Neural cell (in vitro differentiated cells): ENCODE data around the gene LEP. TPM values are rescaled to one million over a fixed set of nuclear protein-coding genes. Genes with fewer than 3 reads are reported as not detected.

Source experiments
- H2AFZ ChIP-seq: fragments of 200-600, 300-800 bp; sonication (generic), shearing (Covaris generic); 2 replicates; pipeline ENCODE4 v1.6.0; 2014; ENCODE audit warnings: low read depth, mild to moderate bottlenecking, antibody characterized with exemption, low read length, moderate library complexity
- H3F3A ChIP-seq: fragments of 200-600 bp; shearing (Covaris generic); 2 replicates; pipeline ENCODE4 v1.6.1; 2016; ENCODE audit warnings: mild to moderate bottlenecking, moderate library complexity, mixed read lengths, antibody characterized with exemption, low read length; ENCODE audit not compliant: insufficient read depth, poor library complexity, severe bottlenecking
- H3K27ac ChIP-seq: fragments of 200-600, 300-800 bp; sonication (generic), shearing (Covaris generic); 2 replicates; pipeline ENCODE4 v1.5.1; 2014; ENCODE audit warnings: mild to moderate bottlenecking, low read length, moderate library complexity
- H3K27me3 ChIP-seq: fragments of 300-800, 200-600 bp; sonication (generic), shearing (Covaris generic); 2 replicates; pipeline ENCODE4 v1.6.0; 2014; ENCODE audit warnings: mild to moderate bottlenecking, low read depth, low read length, moderate library complexity; ENCODE audit not compliant: insufficient read depth
- H3K36me3 ChIP-seq: fragments of 300-800, 200-600 bp; sonication (generic), shearing (Covaris generic); 2 replicates; pipeline ENCODE4 v1.5.1; 2014; ENCODE audit warnings: mild to moderate bottlenecking, antibody characterized with exemption, low read length, moderate library complexity; ENCODE audit not compliant: insufficient read depth
- H3K4me2 ChIP-seq: fragments of 300-800, 200-600 bp; sonication (generic), shearing (Covaris generic); 2 replicates; pipeline ENCODE4 v1.6.0; 2014; ENCODE audit warnings: mild to moderate bottlenecking, low read length
- H3K4me3 ChIP-seq: fragments of 300-800, 200-600 bp; sonication (generic), shearing (Covaris generic); 2 replicates; pipeline ENCODE4 v1.5.1; 2014; ENCODE audit warnings: mild to moderate bottlenecking, low read length, moderate library complexity
- H3K79me2 ChIP-seq: fragments of 200-600 bp; shearing (Covaris generic); replicated peaks from 2 replicates; pipeline ENCODE4 v1.6.0; 2014; ENCODE audit warnings: mild to moderate bottlenecking, low read length, moderate library complexity; ENCODE audit not compliant: insufficient read depth
- H3K9ac ChIP-seq: fragments of 300-800, 200-600 bp; sonication (generic), shearing (Covaris generic); 2 replicates; pipeline ENCODE4 v1.6.1; 2016; ENCODE audit warnings: mild to moderate bottlenecking, low read length, mixed read lengths
- H3K9me2 ChIP-seq: fragments of 200-600 bp; shearing (Covaris generic); 2 replicates; pipeline ENCODE4 v1.6.1; 2016; ENCODE audit warnings: mild to moderate bottlenecking, low read length, mixed read lengths; ENCODE audit not compliant: insufficient read depth
- H3K9me3 ChIP-seq: fragments of 200-600, 300-800 bp; sonication (generic), shearing (Covaris generic); 2 replicates; pipeline ENCODE4 v1.6.1; 2016; ENCODE audit warnings: mild to moderate bottlenecking, mixed run types, low read length, moderate library complexity, mixed read lengths
- H4K20me1 ChIP-seq: fragments of 200-600 bp; shearing (Covaris generic); 2 replicates; pipeline ENCODE4 v1.6.1; 2016; ENCODE audit warnings: mild to moderate bottlenecking, mixed run types; ENCODE audit not compliant: insufficient read depth
- CTCF ChIP-seq: fragments of 450-650 bp; IDR thresholded peaks from 2 replicates; pipeline ENCODE4 v1.5.1; 2014; ENCODE audit warnings: antibody characterized with exemption, mild to moderate bottlenecking, moderate library complexity; ENCODE audit not compliant: poor library complexity, severe bottlenecking
- EP300 ChIP-seq: fragments of 450-650 bp; conservative IDR thresholded peaks from 2 replicates; pipeline ENCODE4 v1.6.1; 2014; ENCODE audit warnings: antibody characterized with exemption, mild to moderate bottlenecking, moderate library complexity; ENCODE audit not compliant: poor library complexity, severe bottlenecking
- EZH2 ChIP-seq: fragments of 200-600, 300-800 bp; shearing (Covaris generic), sonication (generic); IDR thresholded peaks from 2 replicates; pipeline ENCODE4 v1.6.1; 2014; ENCODE audit warnings: antibody characterized with exemption, low read length, borderline replicate concordance, mild to moderate bottlenecking; ENCODE audit not compliant: insufficient read depth, poor library complexity, severe bottlenecking
- MXI1 ChIP-seq: fragments of 450-650 bp; conservative IDR thresholded peaks from 2 replicates; pipeline ENCODE4 v1.6.1; 2014; ENCODE audit warnings: antibody characterized with exemption, mild to moderate bottlenecking; ENCODE audit not compliant: poor library complexity, severe bottlenecking
- POLR2AphosphoS5 ChIP-seq: IDR thresholded peaks from 2 replicates; pipeline ENCODE4 v1.6.1; 2012
- RAD21 ChIP-seq: fragments of 450-650 bp; conservative IDR thresholded peaks from 2 replicates; pipeline ENCODE4 v1.6.1; 2014; ENCODE audit warnings: antibody characterized with exemption, mild to moderate bottlenecking, moderate library complexity
- SMC3 ChIP-seq: fragments of 450-650 bp; conservative IDR thresholded peaks from 2 replicates; pipeline ENCODE4 v1.6.1; 2014; ENCODE audit warnings: antibody characterized with exemption, mild to moderate bottlenecking, moderate library complexity; ENCODE audit not compliant: poor library complexity
- TAF1 ChIP-seq: IDR thresholded peaks from 2 replicates; pipeline ENCODE4 v1.6.1; 2012; ENCODE audit warnings: low read depth
- polyA plus RNA-seq: library from polyadenylated mRNA; depleted of rRNA; stranded (reverse); fragments of >200 nt; gene quantifications from 2 replicates; pipeline ENCODE4 v1.2.3, GENCODE V29; 2014
- TF ChIP-seq, protein P1 (sequence below): IDR thresholded peaks from 2 replicates; pipeline ENCODE4 v1.6.1; 2012; ENCODE audit warnings: borderline replicate concordance

Gene LEP
- polyA plus RNA-seq, 1 donor from 2014 or later, result not detected

GRCh38 chr7:128231021-128231420 is 10.1 kb upstream of the LEP start:
- H3K9me3 ChIP-seq, result no peaks in the 10 kb centered on the region
- no peaks in the 10 kb centered on the region for H3F3A ChIP-seq
- no peaks in the 10 kb centered on the region for H3K27me3 ChIP-seq
- no peak overlapping the region for H3K4me2 ChIP-seq
- no peaks in the 10 kb centered on the region for H3K36me3 ChIP-seq
- H3K27ac ChIP-seq, result no peak overlapping the region
- H3K4me3 ChIP-seq, result no peak overlapping the region
- H3K9ac ChIP-seq, result no peak overlapping the region
- no peaks in the 10 kb centered on the region for H4K20me1 ChIP-seq
- H3K9me2 ChIP-seq, result no peaks in the 10 kb centered on the region
- no peak overlapping the region for H2AFZ ChIP-seq
- no peak for TF ChIP-seq EZH2
- no peak for TF ChIP-seq TAF1
- no peak for TF ChIP-seq RAD21
- TF ChIP-seq EP300, result no peak
- no peak for TF ChIP-seq MXI1
- no peak for TF ChIP-seq POLR2AphosphoS5
- no peak for TF ChIP-seq SMC3
- TF ChIP-seq CTCF, result no peak
- TF ChIP-seq, protein P1, sequence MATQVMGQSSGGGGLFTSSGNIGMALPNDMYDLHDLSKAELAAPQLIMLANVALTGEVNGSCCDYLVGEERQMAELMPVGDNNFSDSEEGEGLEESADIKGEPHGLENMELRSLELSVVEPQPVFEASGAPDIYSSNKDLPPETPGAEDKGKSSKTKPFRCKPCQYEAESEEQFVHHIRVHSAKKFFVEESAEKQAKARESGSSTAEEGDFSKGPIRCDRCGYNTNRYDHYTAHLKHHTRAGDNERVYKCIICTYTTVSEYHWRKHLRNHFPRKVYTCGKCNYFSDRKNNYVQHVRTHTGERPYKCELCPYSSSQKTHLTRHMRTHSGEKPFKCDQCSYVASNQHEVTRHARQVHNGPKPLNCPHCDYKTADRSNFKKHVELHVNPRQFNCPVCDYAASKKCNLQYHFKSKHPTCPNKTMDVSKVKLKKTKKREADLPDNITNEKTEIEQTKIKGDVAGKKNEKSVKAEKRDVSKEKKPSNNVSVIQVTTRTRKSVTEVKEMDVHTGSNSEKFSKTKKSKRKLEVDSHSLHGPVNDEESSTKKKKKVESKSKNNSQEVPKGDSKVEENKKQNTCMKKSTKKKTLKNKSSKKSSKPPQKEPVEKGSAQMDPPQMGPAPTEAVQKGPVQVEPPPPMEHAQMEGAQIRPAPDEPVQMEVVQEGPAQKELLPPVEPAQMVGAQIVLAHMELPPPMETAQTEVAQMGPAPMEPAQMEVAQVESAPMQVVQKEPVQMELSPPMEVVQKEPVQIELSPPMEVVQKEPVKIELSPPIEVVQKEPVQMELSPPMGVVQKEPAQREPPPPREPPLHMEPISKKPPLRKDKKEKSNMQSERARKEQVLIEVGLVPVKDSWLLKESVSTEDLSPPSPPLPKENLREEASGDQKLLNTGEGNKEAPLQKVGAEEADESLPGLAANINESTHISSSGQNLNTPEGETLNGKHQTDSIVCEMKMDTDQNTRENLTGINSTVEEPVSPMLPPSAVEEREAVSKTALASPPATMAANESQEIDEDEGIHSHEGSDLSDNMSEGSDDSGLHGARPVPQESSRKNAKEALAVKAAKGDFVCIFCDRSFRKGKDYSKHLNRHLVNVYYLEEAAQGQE, result no peak
- no peaks in the 10 kb centered on the region for H3K79me2 ChIP-seq

DNA sequence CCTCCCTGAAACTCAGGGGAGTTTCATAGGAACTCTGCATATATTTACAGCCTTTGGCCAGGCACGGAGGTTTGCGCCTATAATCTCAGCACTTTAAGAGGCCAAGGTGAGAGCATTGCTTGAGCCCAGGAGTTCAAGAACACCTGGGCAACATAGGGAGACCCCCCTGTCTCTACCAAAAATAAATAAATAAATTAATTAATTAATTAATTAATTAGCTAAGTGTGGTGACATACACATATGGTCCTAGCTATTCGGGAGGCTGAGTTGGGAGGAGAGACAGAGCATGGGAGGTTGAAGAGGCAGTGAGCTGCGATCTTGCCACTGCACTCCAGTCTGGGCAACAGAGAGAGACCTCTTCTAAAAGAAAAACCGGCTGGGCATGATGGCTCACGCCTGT is 9.4 kb upstream of the LEP start:
- H3K27ac ChIP-seq, result no peak overlapping the region

More for the DNA sequence above, 9.4 kb upstream of the LEP start:
- no peak for TF ChIP-seq EZH2
- no peak for TF ChIP-seq SMC3
- TF ChIP-seq CTCF, result no peak
- TF ChIP-seq POLR2AphosphoS5, result no peak
- TF ChIP-seq TAF1, result no peak
- no peak for TF ChIP-seq EP300
- TF ChIP-seq RAD21, result no peak
- TF ChIP-seq, protein P1, result no peak
- no peak for TF ChIP-seq MXI1
- no peaks in the 10 kb centered on the region for H3K27me3 ChIP-seq
- no peaks in the 10 kb centered on the region for H3F3A ChIP-seq
- H3K9ac ChIP-seq, result no peak overlapping the region
- no peaks in the 10 kb centered on the region for H4K20me1 ChIP-seq
- H2AFZ ChIP-seq, result no peak overlapping the region
- H3K4me2 ChIP-seq, result no peak overlapping the region
- no peaks in the 10 kb centered on the region for H3K9me2 ChIP-seq
- H3K4me3 ChIP-seq, result no peak overlapping the region
- H3K79me2 ChIP-seq, result no peaks in the 10 kb centered on the region
- H3K36me3 ChIP-seq, result no peaks in the 10 kb centered on the region
- H3K9me3 ChIP-seq, result no peaks in the 10 kb centered on the region
